ENCODE measurements around the gene COPS7B.

The COPS7B gene

DNA sequence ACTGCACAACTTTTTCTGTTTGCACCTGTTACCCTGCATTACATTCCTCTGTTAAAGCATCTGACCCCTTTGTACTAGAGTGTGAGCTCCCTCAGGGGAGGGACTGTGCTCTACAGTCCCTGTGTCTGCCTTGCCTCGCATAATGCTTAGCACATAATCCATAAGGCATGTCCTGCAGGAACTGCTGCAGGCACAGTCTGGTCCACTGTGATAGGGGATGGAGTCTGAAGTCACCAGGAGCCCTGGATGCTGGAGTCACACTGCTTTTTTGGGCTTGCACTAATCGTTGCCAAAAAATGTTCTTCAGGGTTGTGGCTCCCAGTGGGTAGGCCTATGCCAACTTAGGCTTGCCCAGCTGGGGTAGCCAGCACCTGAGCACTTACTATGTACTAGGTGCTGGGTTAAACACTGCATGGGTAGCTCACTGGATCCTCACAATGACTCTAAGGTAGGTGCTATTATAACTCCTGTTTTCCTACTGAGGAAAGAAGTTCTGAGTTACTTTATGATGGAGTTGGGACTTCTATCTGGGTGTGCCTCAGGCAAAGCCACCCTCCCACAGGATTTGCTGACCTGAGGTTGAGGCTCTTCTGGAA is 33.3 kb downstream of the COPS7B start:
- Histone ChIP-seq H3K27me3 (ENCODE audit: control insufficient read depth in 1 of 2, insufficient read depth in 2 of 2, low read length in 2 of 2) (no peaks in the 10 kb centered on the region), H3K27ac (ENCODE audit: low read depth, low read length) (no peak overlapping the region), H3K4me1 (ENCODE audit: control insufficient read depth in 1 of 2, insufficient read depth in 2 of 2, low read length in 2 of 2) (no peaks in the 10 kb centered on the region), H3K36me3 (ENCODE audit: control insufficient read depth in 1 of 2, insufficient read depth in 2 of 2, low read length in 2 of 2) (no peaks in the 10 kb centered on the region), H3K9me3 (ENCODE audit: control insufficient read depth in 1 of 2, low read length in 2 of 2) (peaks cover 6 to 13% of the 10 kb centered on the region in 2 donors), H3K4me3 (ENCODE audit: low read depth in 1 of 2, low read length in 2 of 2) (no peak overlapping the region), H3K9ac (ENCODE audit: low read depth in 1 of 2, low read length in 2 of 2) (no peak overlapping the region)

GRCh38 chr2:231820786-231821303 is 34.6 kb downstream of the COPS7B start:
- Histone ChIP-seq H3K4me3 (ENCODE audit: low read depth in 1 of 2, low read length in 2 of 2) (no peak overlapping the region), H3K4me1 (ENCODE audit: control insufficient read depth in 1 of 2, insufficient read depth in 2 of 2, low read length in 2 of 2) (no peaks in the 10 kb centered on the region), H3K27me3 (ENCODE audit: control insufficient read depth in 1 of 2, insufficient read depth in 2 of 2, low read length in 2 of 2) (no peaks in the 10 kb centered on the region), H3K36me3 (ENCODE audit: control insufficient read depth in 1 of 2, insufficient read depth in 2 of 2, low read length in 2 of 2) (no peaks in the 10 kb centered on the region), H3K9me3 (ENCODE audit: control insufficient read depth in 1 of 2, low read length in 2 of 2) (peaks cover 6 to 8% of the 10 kb centered on the region in 2 donors), H3K27ac (ENCODE audit: low read depth, low read length) (no peak overlapping the region), H3K9ac (ENCODE audit: low read depth in 1 of 2, low read length in 2 of 2) (no peak overlapping the region)

DNA sequence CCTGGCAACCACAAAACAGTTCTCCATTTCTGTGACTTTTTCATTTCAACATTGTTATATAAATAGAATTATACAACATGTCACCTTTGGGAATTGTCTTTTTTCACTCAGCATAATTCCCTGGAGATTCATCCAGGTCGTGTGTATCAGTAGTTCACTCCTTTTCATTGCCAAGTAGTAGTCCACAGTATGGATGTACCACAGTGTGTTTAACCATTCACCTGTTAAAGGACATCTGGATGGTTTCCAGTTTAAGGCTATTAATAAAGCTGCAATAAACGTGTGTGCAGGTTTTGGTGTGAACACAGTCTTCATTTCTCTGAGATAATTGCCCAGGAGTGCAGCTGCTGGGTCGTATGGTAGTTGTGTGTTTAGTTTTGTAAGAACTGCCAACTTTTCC is 35.7 kb downstream of the COPS7B start:
- Histone ChIP-seq H3K4me3 (ENCODE audit: low read depth in 1 of 2, low read length in 2 of 2) (no peak overlapping the region), H3K9me3 (ENCODE audit: control insufficient read depth in 1 of 2, low read length in 2 of 2) (peaks cover 6 to 8% of the 10 kb centered on the region in 2 donors), H3K27ac (ENCODE audit: low read depth, low read length) (no peak overlapping the region), H3K4me1 (ENCODE audit: control insufficient read depth in 1 of 2, insufficient read depth in 2 of 2, low read length in 2 of 2) (no peaks in the 10 kb centered on the region), H3K9ac (ENCODE audit: low read depth in 1 of 2, low read length in 2 of 2) (no peak overlapping the region), H3K36me3 (ENCODE audit: control insufficient read depth in 1 of 2, insufficient read depth in 2 of 2, low read length in 2 of 2) (no peaks in the 10 kb centered on the region), H3K27me3 (ENCODE audit: control insufficient read depth in 1 of 2, insufficient read depth in 2 of 2, low read length in 2 of 2) (no peaks in the 10 kb centered on the region)

DNA sequence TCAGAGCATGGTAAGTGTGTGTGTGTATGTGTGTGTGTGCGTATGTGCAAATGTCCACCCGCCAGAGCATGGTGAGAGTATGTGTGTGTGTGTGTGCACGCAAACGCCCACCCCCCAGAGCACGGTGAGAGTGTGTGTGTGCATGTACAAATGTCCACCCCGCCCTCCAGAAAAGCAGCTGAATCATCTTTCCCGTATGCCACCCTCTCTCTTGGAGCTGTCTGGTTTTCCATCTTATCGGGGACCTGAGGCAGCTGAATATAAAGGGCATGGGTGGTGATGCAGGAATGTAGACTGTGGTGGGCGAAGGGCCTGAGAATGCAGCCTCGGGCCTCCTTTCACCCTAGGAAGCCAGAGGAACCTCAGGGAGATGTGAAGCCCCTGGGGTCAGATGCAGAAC is 66.9 kb downstream of the COPS7B start:
- Histone ChIP-seq H3K36me3 (ENCODE audit: control insufficient read depth in 1 of 2, insufficient read depth in 2 of 2, low read length in 2 of 2) (no peaks in the 10 kb centered on the region), H3K9me3 (ENCODE audit: control insufficient read depth in 1 of 2, low read length in 2 of 2) (no peaks in the 10 kb centered on the region), H3K27ac (ENCODE audit: low read depth, low read length) (no peak overlapping the region), H3K4me1 (ENCODE audit: control insufficient read depth in 1 of 2, insufficient read depth in 2 of 2, low read length in 2 of 2) (no peaks in the 10 kb centered on the region), H3K9ac (ENCODE audit: low read depth in 1 of 2, low read length in 2 of 2) (no peak overlapping the region), H3K4me3 (ENCODE audit: low read depth in 1 of 2, low read length in 2 of 2) (no peak overlapping the region), H3K27me3 (ENCODE audit: control insufficient read depth in 1 of 2, insufficient read depth in 2 of 2, low read length in 2 of 2) (peaks cover 0 to 9% of the 10 kb centered on the region in 2 donors)

DNA sequence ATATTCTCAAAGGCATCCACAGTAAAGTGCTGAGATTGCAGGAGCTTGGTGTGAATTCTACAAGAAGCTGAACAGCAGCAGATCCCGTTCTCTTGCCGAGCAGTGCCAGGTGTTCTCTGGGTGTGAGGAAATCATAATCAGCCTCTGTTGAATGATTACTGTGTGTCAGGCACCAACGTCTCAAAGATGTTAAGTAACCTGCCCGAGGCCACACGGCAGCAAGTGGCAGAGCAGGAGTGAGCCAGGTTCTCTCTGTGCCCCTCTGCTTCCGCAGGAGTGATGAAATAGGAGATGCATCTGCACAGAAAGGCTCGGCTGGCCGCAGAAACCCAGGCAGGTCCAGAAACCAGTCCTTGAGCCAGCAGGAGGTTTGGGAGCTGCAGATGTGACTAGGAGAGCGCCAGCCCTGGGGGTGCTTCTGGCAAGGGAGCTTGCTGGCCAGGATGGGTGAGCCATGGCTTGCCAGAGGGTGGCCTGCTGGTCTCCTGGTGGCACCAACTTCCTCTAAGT is 68.4 kb downstream of the COPS7B start:
- Histone ChIP-seq H3K9me3 (ENCODE audit: control insufficient read depth in 1 of 2, low read length in 2 of 2) (no peaks in the 10 kb centered on the region), H3K4me1 (ENCODE audit: control insufficient read depth in 1 of 2, insufficient read depth in 2 of 2, low read length in 2 of 2) (no peaks in the 10 kb centered on the region), H3K27me3 (ENCODE audit: control insufficient read depth in 1 of 2, insufficient read depth in 2 of 2, low read length in 2 of 2) (peaks cover 0 to 9% of the 10 kb centered on the region in 2 donors), H3K9ac (ENCODE audit: low read depth in 1 of 2, low read length in 2 of 2) (no peak overlapping the region), H3K4me3 (ENCODE audit: low read depth in 1 of 2, low read length in 2 of 2) (no peak overlapping the region), H3K36me3 (ENCODE audit: control insufficient read depth in 1 of 2, insufficient read depth in 2 of 2, low read length in 2 of 2) (no peaks in the 10 kb centered on the region), H3K27ac (ENCODE audit: low read depth, low read length) (no peak overlapping the region)

DNA sequence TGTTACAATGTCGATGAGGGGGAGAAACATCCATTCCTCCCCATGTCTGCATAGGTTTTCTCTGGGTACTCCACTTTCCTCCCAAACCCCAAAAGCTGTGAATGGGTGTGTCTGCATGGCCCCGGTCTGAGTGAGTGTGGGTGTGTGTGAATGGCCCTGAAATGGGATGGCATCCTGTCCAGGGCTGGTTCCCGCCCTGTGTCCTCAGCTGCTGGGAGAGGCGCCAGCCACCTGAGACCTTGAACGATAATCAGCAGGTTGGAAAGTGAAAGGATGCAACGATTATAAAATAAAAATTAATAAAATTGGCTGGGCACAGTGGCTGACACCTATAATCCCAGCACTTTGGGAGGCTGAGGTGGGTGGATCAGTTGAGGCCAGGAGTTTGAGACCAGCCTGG is 70.7 kb downstream of the COPS7B start:
- no peaks in the 10 kb centered on the region for H3K36me3 ChIP-seq (ENCODE audit: control insufficient read depth in 1 of 2, insufficient read depth in 2 of 2, low read length in 2 of 2)
- H3K4me1 ChIP-seq (ENCODE audit: control insufficient read depth in 1 of 2, insufficient read depth in 2 of 2, low read length in 2 of 2) = no peaks in the 10 kb centered on the region
- H3K27ac ChIP-seq (ENCODE audit: low read depth, low read length) = no peak overlapping the region
- peaks cover 0 to 4% of the 10 kb centered on the region in 2 donors for H3K27me3 ChIP-seq (ENCODE audit: control insufficient read depth in 1 of 2, insufficient read depth in 2 of 2, low read length in 2 of 2)
- no peak overlapping the region for H3K9ac ChIP-seq (ENCODE audit: low read depth in 1 of 2, low read length in 2 of 2)
- no peaks in the 10 kb centered on the region for H3K9me3 ChIP-seq (ENCODE audit: control insufficient read depth in 1 of 2, low read length in 2 of 2)
- no peak overlapping the region for H3K4me3 ChIP-seq (ENCODE audit: low read depth in 1 of 2, low read length in 2 of 2)
